Measurements from ENCODE around the gene CHAF1A.

Gene CHAF1A

GRCh38 chr19:4441994-4442818 lies 39.8 kb downstream of the CHAF1A start:
- no peak for DNase-seq (ENCODE audit: low spot score)

- DNase-seq (ENCODE audit: low spot score): no peak
Measured at GRCh38 chr19:4442819-4443146, 40.3 kb downstream of the CHAF1A start.

GRCh38 chr19:4443188-4443587 lies 40.7 kb downstream of the CHAF1A start:
- no peak for DNase-seq (ENCODE audit: low spot score)

GRCh38 chr19:4443966-4444764 lies 41.7 kb downstream of the CHAF1A start:
- peak; percentile 34 for DNase-seq (ENCODE audit: low spot score)

- DNase-seq (ENCODE audit: low spot score): peak; percentile 35
Measured at GRCh38 chr19:4444765-4445741, 42.6 kb downstream of the CHAF1A start.

- peak; percentile 38 for DNase-seq (ENCODE audit: low spot score)
Measured at GRCh38 chr19:4445963-4446703, 43.7 kb downstream of the CHAF1A start.

- peak; percentile 22 for DNase-seq (ENCODE audit: low spot score)
Measured at GRCh38 chr19:4446704-4447200, 44.3 kb downstream of the CHAF1A start.

GRCh38 chr19:4447327-4448146 lies 45.1 kb downstream of the CHAF1A start:
- peak; percentile 39 for DNase-seq (ENCODE audit: low spot score)

GRCh38 chr19:4448147-4448985 lies 45.9 kb downstream of the CHAF1A start:
- DNase-seq (ENCODE audit: low spot score): peak; percentile 31

GRCh38 chr19:4449022-4449638 lies 46.7 kb downstream of the CHAF1A start:
- peak; percentile 73 for DNase-seq (ENCODE audit: low spot score)

GRCh38 chr19:4449639-4450028 lies 47.2 kb downstream of the CHAF1A start:
- no peak for DNase-seq (ENCODE audit: low spot score)

- DNase-seq (ENCODE audit: low spot score): peak; percentile 33
Measured at GRCh38 chr19:4452230-4452990, 50.0 kb downstream of the CHAF1A start.

- DNase-seq (ENCODE audit: low spot score): peak; percentile 14
Measured at GRCh38 chr19:4453232-4454179, 51.1 kb downstream of the CHAF1A start.

- no peak for DNase-seq (ENCODE audit: low spot score)
Measured at GRCh38 chr19:4454747-4455718, 52.6 kb downstream of the CHAF1A start.

GRCh38 chr19:4455719-4456475 lies 53.5 kb downstream of the CHAF1A start:
- peak; percentile 74 for DNase-seq (ENCODE audit: low spot score)

All from D341Med (cell line).